ENCODE results near the gene CAMK2D. TPM values are rescaled to one million over a fixed set of nuclear protein-coding genes. Genes with fewer than 3 reads are reported as not detected.
A peak's percentile ranks its signal among the peaks of the same experiment; 100 is the strongest.
"Not testable (repeated sequence)": the region's sequence is repeated elsewhere in the genome, so short reads cannot be mapped to it uniquely, and the experiment has no call there.

The CAMK2D gene
- total RNA-seq, 1 experiment from 2014 or later: 26.7 TPM

DNA sequence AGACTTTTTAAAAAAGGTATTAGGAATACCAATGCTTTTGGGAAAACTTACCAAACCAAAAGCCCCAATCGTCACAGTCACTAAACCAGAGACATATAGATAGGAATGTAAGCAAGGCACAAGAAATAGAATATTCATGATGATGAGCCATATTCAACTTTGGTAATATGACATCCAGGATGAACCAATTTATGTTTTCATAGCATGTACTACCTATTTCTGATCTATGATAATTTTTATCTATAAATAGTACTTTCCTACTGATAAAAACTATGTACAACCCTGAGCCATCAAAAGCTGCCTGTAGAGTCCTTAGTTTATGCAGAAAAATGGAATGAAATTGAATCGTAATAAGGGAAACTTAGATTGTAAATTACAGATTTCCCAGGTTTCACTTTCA is 18.9 kb downstream of the CAMK2D start:
- no peak for DNase-seq (ENCODE audit: low read depth)
- in situ Hi-C loops (cut with HindIII; ENCODE audit: low pct_unique_long_range_greater_than_20kb, low sequenced_read_pairs): no loop called here

DNA sequence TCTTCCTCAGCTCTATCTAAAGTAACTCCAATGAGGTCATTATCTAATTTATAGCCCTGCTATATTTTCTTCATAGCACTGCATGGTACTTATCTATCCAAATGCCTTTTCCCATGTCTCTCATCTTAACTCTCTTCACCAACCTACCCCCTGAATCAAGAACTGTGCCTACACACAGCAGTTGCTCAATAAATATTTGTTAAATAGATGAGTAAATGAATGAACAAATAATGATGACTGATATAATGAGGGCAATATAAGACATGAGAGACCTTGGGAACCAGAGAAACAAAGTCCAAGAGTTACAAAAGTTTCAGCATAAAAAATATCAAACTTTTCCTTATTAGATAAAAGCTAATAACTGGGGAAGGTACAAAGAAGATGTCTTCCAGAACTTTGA is 19.6 kb downstream of the CAMK2D start:
- DNase-seq (ENCODE audit: low read depth): no peak
- in situ Hi-C loops (cut with HindIII; ENCODE audit: low pct_unique_long_range_greater_than_20kb, low sequenced_read_pairs): no loop called here

DNA sequence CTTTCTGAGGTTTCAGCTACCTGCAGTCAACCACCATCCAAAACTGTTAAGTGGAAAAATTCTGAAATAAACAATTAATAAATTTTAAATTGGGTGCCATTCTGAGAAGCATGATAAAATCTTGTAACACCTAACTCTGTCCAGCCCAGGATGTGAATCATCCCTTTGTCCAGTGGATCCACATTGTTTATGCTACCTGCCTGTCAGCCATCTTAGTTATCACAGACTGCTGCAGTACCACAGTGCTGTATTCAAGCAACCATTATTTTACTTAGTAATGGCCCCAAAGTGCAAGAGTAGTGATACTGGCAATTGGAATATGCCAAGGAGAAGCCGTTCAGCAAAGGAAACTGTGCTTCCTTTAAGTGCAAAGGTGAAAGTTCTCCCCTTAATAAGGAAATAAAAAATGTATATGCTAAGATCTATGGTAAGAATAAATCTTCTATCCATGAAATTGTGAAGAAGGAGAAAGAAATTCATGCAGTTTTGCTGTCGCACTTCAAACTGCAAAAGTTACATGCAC is 20.6 kb downstream of the CAMK2D start:
- DNase-seq (ENCODE audit: low read depth): no peak
- in situ Hi-C loops (cut with HindIII; ENCODE audit: low pct_unique_long_range_greater_than_20kb, low sequenced_read_pairs): no loop called here

DNA sequence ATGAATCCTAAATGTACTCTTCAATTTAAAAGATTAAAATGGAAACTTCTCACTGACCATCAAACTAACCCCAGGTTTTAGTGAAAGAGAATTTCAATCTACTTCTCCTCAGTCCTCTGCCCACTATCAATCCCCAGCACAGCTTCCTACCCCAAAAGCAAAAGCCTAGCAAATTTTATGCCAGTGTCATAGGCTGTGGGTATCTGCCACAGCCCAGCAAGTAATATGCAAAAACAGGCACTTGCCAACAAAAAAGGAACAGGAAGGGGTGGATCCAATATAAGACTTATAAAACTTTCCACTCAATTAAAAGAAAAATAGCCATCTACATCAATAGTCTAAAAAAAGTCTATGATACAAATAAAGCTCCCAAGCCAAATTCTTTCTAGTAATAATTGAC is 22.3 kb downstream of the CAMK2D start:
- in situ Hi-C loops (cut with HindIII; ENCODE audit: low pct_unique_long_range_greater_than_20kb, low sequenced_read_pairs): no loop called here
- no peak for DNase-seq (ENCODE audit: low read depth)

DNA sequence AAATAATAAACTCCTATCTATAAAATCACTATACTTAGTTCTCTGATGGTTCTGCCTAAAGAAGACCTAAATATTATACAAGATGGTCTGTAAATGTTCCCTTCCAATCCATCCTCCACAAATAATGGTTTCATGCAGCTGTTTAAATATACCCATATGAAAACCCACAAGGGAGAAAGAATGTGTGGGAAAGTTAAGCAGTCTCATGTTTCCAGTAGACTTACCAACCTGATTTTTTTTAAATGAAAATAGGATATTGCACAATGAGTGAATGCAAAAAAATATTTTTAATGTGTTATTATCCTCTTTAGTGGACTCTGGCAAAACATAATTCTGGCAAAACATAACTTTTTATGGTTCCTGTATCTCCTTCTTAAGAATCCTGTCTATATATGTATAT is 23.3 kb downstream of the CAMK2D start:
- DNase-seq (ENCODE audit: low read depth): no peak
- in situ Hi-C loops (cut with HindIII; ENCODE audit: low pct_unique_long_range_greater_than_20kb, low sequenced_read_pairs): no loop called here

DNA sequence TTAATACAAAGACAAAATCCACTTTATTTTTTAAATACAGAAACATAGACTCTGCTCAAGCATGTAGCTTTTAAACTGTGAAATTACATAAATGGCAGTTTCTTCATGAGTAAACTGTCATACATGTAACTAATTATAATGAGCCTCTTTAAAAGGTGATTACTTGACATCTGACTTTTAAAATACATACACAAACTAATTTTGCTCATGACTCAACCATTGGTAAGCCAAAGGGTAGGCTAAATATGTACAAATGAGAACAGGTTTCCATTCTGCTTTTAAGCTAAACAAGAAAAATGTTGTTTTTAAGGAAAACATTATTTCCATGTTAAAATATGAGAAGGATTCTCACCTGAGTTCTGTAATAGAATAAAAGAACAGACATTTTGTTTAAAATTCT is 27.9 kb downstream of the CAMK2D start:
- in situ Hi-C loops (cut with HindIII; ENCODE audit: low pct_unique_long_range_greater_than_20kb, low sequenced_read_pairs): no loop called here
- DNase-seq (ENCODE audit: low read depth): no peak

DNA sequence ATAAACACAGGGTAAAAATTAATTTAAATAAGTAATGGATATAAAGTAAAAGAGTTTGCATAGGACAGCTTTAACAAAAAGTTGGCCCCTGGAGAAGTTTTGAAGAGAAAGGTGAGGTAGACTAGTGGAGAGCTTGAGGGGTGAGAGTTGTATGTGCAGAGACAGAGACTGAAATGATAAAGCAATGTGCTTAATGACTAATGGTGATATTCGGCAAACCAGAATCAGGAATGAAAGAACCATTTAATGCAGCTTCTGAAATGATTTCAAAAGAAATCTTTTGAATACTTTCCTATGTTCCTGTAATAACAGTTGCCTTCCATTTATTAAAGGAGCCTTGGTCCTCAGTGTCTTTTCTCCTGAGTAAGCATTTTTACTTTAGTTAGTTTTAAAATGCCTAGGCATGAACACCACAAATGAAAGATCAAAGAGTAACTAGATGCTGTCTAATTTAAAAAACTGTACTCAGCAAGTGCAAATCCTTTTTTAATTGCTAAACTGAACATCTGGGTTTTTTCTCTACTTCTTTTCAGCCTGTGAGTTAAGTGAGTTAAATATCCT is 28.5 kb downstream of the CAMK2D start:
- DNase-seq (ENCODE audit: low read depth): no peak
- in situ Hi-C loops (cut with HindIII; ENCODE audit: low pct_unique_long_range_greater_than_20kb, low sequenced_read_pairs): no loop called here

DNA sequence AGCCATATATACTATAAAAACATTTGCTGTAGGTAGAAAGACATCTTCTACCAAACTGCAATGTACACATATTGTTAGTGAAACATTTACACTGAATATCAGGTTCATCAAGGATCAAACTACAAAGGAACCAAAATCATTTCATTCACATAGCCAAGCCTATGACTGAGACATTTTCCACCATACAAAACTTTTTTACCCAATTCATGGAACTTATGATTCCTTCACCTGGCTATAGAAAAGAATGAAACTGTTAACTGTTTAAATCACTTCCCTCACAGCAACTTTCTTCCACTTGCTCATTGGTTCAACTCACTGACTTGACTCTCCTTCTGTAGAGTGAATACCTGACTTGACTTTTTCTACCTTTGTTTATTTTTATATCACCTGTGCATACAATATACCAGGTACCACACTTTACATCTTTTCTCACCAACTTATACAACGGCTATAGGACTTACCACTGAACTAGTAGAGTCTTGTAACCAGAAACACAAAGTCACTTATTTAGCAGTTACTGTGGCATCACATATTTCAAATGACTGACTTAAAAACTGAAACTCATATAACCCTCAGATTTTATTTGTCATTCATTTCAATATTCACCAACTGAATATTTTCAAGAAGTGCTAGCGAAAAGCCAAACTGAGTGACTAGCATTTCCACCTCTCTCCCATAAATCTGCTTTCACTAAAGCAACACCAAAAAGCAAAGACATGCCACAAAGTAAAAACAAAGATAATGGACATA is 30.9 kb downstream of the CAMK2D start:
- in situ Hi-C loops (cut with HindIII; ENCODE audit: low pct_unique_long_range_greater_than_20kb, low sequenced_read_pairs): no loop called here
- DNase-seq (ENCODE audit: low read depth): no peak

DNA sequence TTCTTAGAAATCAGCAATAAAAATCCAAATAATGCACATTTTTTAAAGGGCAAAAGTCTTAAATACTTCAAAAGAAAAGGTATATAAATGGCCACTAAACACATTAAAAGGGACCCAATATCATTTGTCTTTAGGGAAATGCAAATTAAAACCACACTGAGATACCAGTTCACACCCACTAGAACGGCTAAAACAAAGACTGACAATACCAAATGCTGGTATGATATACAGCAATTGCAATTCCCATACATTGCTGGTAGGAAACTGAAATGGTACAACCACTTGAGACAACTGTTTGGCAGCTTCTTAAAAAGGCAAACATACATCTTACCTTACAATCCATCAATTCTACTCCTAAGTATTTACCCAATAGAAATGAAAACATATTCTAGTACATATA is 33.7 kb downstream of the CAMK2D start:
- no peak for DNase-seq (ENCODE audit: low read depth)
- in situ Hi-C loops (cut with HindIII; ENCODE audit: low pct_unique_long_range_greater_than_20kb, low sequenced_read_pairs): no loop called here

DNA sequence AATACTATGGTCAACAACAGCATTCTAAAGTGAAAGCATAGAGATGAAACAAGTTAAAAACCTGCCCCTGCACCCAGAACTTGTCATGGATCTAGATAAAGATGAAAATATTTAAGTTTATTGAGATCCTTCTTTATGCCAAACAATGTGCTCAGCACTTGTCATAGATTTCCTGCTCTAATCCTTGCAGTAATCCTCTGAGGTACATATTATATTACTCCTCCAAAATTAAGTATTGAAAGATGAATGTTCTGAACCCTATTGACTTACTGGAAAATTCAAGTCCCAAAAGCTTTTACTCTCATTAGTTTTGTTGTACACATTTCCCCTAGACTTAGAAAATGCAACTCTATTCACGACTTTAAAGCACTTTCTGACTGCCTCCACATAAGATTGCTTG is 35.6 kb downstream of the CAMK2D start:
- no peak for DNase-seq (ENCODE audit: low read depth)
- in situ Hi-C loops (cut with HindIII; ENCODE audit: low pct_unique_long_range_greater_than_20kb, low sequenced_read_pairs): no loop called here

DNA sequence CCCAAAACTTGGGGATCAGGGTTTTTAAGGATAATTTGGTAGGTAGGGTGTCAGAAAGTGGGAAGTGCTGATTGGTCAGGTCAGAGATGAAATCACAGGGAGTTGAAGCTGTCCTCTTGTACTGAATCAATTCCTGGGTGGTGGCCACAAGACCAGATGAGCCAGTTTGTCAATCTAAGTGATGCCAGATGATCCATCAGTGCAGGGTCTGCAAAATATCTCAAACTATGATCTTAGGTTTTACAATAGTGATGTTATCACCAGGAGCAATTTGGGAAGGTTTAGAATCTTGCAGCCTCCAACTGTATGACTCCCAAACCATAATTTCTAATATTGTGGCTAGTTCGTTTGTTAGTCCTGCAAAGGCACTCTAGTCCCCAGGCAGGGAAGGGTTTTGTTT is 43.3 kb downstream of the CAMK2D start:
- in situ Hi-C loops (cut with HindIII; ENCODE audit: low pct_unique_long_range_greater_than_20kb, low sequenced_read_pairs): no loop called here
- no peak for DNase-seq (ENCODE audit: low read depth)

DNA sequence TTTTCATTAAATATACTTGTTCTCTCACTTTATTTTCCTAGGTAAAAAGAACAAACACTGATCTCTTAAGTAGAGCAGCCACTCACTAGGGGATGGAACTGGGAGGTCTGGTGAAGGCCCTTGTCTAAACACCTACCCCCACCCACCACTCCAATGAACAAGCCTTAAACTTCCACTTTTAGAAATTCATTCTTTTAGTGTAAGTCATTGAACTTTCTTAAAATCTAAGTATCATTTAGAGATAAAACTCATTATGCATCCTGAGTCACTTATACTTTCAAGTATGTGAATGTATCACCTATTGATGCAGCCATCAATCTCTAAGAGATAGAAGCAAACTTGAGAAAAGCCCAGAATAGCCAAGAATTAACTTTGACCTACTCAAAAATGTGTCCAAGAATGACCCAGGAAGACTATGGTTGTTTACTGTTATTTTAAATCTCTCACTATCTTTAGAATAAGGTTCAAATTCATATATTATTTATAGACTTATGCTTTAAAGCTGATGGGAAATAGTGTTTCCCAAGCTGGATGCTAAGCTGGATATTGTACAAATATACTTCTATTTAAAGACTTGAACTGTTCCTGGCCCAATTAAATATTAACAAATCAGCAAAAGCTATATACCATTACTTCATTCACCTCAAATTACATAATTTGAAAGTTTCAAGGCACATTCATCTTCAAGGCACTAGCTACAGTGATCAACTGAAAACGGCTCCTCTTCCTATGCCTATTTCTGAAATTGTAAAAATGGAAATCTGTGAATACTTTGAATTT is 49.5 kb downstream of the CAMK2D start:
- DNase-seq (ENCODE audit: low read depth): no peak
- in situ Hi-C loops (cut with HindIII; ENCODE audit: low pct_unique_long_range_greater_than_20kb, low sequenced_read_pairs): no loop called here

DNA sequence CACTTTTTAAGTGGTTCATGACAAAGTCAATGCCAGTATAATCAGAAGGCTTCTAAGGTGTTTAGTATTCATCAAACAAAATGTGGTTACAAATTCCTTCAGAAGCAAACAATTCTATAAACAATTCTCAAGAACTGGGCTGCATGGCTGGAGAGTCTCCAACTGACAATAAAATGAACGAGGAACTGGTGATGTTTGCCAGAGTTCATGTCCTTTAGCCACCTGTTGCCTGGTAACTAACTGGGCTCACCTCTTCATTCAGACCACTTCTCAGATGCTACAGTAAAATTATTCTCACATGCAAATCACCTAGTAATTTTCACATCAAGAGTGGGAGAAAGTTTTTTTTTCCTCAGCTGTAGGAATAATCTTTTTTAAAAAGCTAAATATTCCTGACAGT is 53.3 kb downstream of the CAMK2D start:
- peak; percentile 23 for DNase-seq (ENCODE audit: low read depth)

DNA sequence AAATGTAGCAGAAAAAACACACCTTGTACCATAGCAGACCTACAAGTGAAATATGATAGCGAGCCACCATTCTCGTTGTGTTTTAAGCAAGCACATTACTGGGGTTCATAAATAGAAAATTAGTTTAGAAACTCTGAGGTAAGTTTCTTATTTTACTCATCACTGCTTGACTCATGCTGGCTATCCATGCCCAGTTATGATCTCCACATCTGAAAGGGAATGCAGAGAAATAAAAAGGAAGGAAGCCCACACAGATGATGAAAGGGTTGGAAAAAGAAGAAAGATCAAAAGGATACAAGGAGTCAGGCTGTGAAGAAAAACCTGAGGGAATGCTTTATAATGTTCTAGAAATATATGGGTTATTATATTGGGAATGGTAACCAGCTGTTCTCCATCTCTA is 54.5 kb downstream of the CAMK2D start:
- in situ Hi-C loops (cut with HindIII; ENCODE audit: low pct_unique_long_range_greater_than_20kb, low sequenced_read_pairs): no loop called here
- no peak for DNase-seq (ENCODE audit: low read depth)

More for the DNA sequence above, 53.3 kb downstream of the CAMK2D start:
- in situ Hi-C loops (cut with HindIII; ENCODE audit: low pct_unique_long_range_greater_than_20kb, low sequenced_read_pairs): no loop called here

DNA sequence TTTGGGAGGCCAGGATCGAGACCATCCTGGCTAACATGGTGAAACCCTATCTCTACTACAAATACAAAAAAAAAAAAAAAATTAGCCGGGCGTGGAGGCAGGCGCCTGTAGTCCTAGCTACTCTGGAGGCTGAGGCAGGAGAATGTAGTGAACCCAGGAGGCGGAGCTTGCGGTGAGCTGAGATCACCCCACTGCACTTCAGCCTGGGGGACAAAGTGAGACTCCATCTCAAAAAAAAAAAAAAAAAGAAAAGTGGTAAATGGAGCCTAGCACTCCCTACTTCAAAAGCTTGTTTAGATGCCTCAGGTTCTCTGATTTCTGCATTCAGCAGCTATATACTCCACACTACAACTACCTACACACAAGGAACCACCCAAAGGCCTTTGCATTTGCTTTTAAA is 56.4 kb downstream of the CAMK2D start:
- in situ Hi-C loops (cut with HindIII; ENCODE audit: low pct_unique_long_range_greater_than_20kb, low sequenced_read_pairs); DNase-seq (ENCODE audit: low read depth): not testable (repeated sequence)

DNA sequence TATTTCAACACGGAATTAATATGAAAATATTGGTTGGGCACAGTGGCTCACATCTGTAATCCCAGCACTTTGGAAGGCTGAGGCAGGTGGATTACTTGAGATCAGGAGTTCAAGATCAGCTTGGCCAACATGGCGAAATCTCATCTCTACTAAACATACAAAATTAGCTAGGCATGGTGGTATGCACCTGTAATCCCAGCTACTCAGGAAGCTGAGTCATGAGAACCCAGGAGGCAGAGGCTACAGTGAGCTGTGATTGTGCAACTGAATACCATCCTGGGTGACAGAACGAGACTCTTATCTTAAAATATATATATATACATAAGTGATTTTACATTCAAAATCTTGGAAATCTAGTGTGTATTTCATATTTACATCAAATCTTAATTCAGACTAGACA is 58.9 kb downstream of the CAMK2D start:
- DNase-seq (ENCODE audit: low read depth); in situ Hi-C loops (cut with HindIII; ENCODE audit: low pct_unique_long_range_greater_than_20kb, low sequenced_read_pairs): not testable (repeated sequence)

DNA sequence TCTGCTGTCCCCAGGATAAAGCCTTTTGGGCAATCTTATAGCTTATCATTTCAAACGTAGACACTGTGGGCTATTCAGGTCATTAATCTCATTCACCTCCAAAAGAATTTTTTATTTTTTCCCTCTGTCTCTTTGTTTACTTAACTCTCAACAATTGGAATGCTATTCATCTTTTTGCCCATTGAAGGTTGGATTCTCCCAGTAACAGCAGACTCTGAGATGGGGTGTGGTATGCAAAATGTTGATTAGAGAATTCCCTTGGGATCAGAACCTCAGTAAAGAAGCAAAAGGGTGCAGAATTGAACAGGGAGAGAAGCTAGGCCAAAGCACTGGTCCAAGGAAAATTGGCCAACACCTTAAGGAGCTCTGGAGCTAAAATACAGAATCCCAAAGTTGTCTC is 60.4 kb downstream of the CAMK2D start:
- no peak for DNase-seq (ENCODE audit: low read depth)
- in situ Hi-C loops (cut with HindIII; ENCODE audit: low pct_unique_long_range_greater_than_20kb, low sequenced_read_pairs): no loop called here

DNA sequence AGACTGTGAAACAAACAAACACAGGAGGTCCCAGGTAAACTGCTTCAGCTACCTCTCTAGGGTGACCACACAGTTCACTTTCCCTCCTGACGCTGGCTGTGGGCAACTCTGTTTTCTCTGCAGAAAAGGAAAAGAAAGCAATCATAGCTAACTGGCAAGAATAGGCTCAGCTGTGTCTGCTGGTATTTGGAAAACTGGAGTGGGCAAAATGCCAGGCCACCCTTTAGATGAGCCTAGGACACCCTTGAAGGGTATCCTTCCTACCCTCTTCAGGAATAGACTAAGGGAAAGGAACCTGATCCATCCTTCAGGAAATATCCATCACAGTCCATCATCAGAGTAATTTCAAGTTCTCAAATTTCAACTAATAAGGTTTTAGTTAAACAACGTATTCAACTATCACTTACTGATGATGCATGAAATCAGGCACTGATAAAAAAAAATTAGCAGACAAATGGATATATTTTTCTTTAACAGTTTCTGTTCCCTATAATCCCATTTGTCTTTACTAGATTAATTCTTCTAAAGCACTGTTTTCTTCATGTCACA is 60.9 kb downstream of the CAMK2D start:
- no peak for DNase-seq (ENCODE audit: low read depth)
- in situ Hi-C loops (cut with HindIII; ENCODE audit: low pct_unique_long_range_greater_than_20kb, low sequenced_read_pairs): no loop called here

DNA sequence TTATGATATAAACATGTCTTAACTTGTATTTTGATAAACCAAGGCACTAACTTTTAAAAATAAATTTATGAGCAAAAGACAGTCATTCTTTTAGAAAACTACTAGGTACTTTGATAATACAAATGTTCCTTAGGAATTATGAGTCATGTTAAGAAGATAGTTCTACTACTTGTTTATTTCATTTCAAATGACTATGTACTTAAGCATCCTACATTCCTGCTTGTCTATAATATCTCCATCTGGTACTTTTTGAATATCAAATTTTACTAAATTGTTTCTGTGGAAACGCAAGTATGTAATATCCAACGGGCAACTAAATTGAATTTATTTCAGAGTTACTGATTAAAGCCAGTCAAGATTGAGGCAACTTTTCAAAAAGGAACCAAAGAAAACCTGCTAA is 61.8 kb downstream of the CAMK2D start:
- DNase-seq (ENCODE audit: low read depth): no peak
- in situ Hi-C loops (cut with HindIII; ENCODE audit: low pct_unique_long_range_greater_than_20kb, low sequenced_read_pairs): no loop called here
